Measurements from ENCODE around the gene SLC45A3. TPM values are rescaled to one million over a fixed set of nuclear protein-coding genes. Genes with fewer than 3 reads are reported as not detected.

SLC45A3 gene
- total RNA-seq, 1 experiment from 2014 or later, result 16.7 TPM

DNA sequence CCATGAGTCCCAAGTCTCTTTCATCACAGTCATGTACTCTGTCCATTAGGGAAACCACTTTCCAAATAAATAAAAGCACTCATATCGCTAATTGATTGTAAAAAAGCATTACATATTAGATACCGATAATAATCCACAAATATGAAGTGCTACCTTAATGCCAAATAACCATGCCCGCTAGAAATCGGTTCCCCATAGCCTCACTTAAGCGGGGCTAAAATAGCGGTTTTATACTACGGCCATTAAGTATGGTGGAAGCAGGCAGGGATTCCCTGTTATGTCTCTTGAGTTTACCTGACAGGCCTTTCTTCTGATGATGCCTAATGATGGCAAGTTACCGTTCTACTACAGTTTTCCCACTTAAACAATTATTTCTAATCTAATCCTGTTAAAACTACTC lies 52.4 kb downstream of the SLC45A3 start:
- Histone ChIP-seq H3K23me2 (ENCODE audit: insufficient read length, low read depth, low read length, poor library complexity, severe bottlenecking) (peaks cover 8% of the 10 kb centered on the region), H2BK15ac (ENCODE audit: low read depth, low read length) (no peak overlapping the region), H3K14ac (ENCODE audit: insufficient read depth, low read length) (no peak overlapping the region), H3K79me2 (ENCODE audit: insufficient read depth, low read length) (peaks cover 22% of the 10 kb centered on the region; the same call in 1 of the 2 replicates), H2AFZ (ENCODE audit: low read length) (no peak overlapping the region), H3T11ph (ENCODE audit: low read length) (no peak overlapping the region), H3K4ac (ENCODE audit: low read depth, low read length) (no peak overlapping the region), H3K79me1 (ENCODE audit: insufficient read depth, low read depth, low read length, poor library complexity, severe bottlenecking) (peaks cover 7% of the 10 kb centered on the region), H3K56ac (ENCODE audit: insufficient read length, low read depth, low read length) (no peak overlapping the region), H3K27me3 (ENCODE audit: insufficient read depth, low read length) (no peaks in the 10 kb centered on the region), H3K23ac (ENCODE audit: insufficient read length, low read depth, low read length) (no peak overlapping the region), H2BK5ac (ENCODE audit: insufficient read length, low read length) (no peak overlapping the region), H2BK20ac (ENCODE audit: low read depth, low read length, poor library complexity, severe bottlenecking) (no peak overlapping the region), H2BK120ac (ENCODE audit: low read depth, low read length, poor library complexity, severe bottlenecking) (no peak overlapping the region), H4K8ac (replicated peaks; ENCODE audit: insufficient read length, low read depth, low read length) (no peak overlapping the region), H4K20me1 (ENCODE audit: control insufficient read depth, insufficient read depth, insufficient read length) (no peaks in the 10 kb centered on the region), H3K18ac (ENCODE audit: insufficient read length, low read depth, low read length) (no peak overlapping the region), H3K27ac (ENCODE audit: insufficient read length, low read depth, low read length) (no peak overlapping the region), H3K9me3 (ENCODE audit: control insufficient read depth, low read depth, low read length) (no peaks in the 10 kb centered on the region), H4K91ac (ENCODE audit: insufficient read length, low read depth, low read length) (no peak overlapping the region), H2AK5ac (ENCODE audit: insufficient read length, low read length) (no peak overlapping the region), H3K4me1 (ENCODE audit: insufficient read depth, low read length) (no peaks in the 10 kb centered on the region), H2BK12ac (ENCODE audit: insufficient read length, low read depth, low read length) (no peak overlapping the region), H3K4me2 (ENCODE audit: insufficient read depth, insufficient read length, low read length) (no peak overlapping the region), H4K5ac (ENCODE audit: insufficient read length, low read depth, low read length) (no peak overlapping the region), H3K9ac (ENCODE audit: extremely low read depth, insufficient read length, low read length) (no peak overlapping the region)
- H3K4me3 Mint-ChIP-seq, result no peak overlapping the region; a peak in 1 of 5 replicates
- peaks cover 5 to 23% (median 19%) of the 10 kb centered on the region in 3 experiments for H3K36me3 Mint-ChIP-seq (ENCODE audit: insufficient read depth in 1 of 3, low read depth in 3 of 3)
- no CpG with 5 or more reads among the region's 8 CpGs for WGBS (ENCODE audit: extremely low coverage, insufficient read length, low lambda C conversion rate)
- H3K9me3 Mint-ChIP-seq, result no peaks in the 10 kb centered on the region; a peak in 1 of 5 replicates
- no peak for DNase-seq
- H3K27me3 Mint-ChIP-seq (ENCODE audit: low read depth), result peaks cover 3% of the 10 kb centered on the region; the same call in 1 of the 2 replicates
- TF ChIP-seq, protein P1, sequence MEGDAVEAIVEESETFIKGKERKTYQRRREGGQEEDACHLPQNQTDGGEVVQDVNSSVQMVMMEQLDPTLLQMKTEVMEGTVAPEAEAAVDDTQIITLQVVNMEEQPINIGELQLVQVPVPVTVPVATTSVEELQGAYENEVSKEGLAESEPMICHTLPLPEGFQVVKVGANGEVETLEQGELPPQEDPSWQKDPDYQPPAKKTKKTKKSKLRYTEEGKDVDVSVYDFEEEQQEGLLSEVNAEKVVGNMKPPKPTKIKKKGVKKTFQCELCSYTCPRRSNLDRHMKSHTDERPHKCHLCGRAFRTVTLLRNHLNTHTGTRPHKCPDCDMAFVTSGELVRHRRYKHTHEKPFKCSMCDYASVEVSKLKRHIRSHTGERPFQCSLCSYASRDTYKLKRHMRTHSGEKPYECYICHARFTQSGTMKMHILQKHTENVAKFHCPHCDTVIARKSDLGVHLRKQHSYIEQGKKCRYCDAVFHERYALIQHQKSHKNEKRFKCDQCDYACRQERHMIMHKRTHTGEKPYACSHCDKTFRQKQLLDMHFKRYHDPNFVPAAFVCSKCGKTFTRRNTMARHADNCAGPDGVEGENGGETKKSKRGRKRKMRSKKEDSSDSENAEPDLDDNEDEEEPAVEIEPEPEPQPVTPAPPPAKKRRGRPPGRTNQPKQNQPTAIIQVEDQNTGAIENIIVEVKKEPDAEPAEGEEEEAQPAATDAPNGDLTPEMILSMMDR (conservative IDR thresholded peaks at IDR 0.05), result no peak
- no peak overlapping the region; a peak in 1 of 7 replicates for H3K27ac Mint-ChIP-seq
- H3K4me1 Mint-ChIP-seq, result peaks cover 18 to 29% of the 10 kb centered on the region in 2 experiments
